Measurements from ENCODE around the gene FSTL1.

FSTL1 gene, protein sequence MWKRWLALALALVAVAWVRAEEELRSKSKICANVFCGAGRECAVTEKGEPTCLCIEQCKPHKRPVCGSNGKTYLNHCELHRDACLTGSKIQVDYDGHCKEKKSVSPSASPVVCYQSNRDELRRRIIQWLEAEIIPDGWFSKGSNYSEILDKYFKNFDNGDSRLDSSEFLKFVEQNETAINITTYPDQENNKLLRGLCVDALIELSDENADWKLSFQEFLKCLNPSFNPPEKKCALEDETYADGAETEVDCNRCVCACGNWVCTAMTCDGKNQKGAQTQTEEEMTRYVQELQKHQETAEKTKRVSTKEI

DNA sequence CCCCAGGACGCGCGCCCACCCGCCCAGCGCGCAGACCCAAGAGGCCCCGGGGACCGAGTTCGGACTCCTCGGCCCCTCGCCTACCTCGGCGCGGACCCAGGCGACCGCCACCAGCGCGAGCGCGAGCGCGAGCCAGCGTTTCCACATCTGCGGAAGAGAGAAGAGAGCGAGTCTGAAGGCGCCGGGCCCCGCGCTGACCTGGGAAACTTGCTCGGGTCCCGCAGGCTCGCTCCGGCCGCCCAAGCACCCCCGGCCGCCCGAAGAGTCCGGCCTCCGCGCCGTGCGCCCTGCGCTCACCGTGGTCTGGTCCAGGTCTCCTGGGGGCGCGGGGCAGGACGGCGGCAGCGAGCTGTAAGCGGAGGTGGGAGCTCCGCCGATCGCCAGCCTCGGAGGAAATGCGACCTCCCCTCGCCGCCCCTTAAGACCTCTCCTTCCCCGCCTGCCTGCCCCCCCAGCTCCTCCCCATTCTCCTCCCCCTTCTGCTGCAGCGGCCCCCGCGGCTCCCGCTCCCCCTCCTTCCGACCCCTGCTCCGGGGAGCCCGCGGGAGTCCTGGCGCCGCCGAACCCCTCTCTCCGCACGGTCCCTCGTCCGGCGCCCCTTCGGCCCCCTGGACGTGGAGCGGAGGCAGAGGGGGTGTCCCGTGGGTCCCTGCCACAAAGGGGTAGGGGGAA is at the start of gene FSTL1:
TSS of gene FSTL1 (minus strand) at position 393 of the 672 bp plus-strand sequence. CDS start at position 147, 246 bp downstream.
- no peak for DNase-seq (ENCODE audit: low read depth in 2 of 2, low spot score in 1 of 2)

DNA sequence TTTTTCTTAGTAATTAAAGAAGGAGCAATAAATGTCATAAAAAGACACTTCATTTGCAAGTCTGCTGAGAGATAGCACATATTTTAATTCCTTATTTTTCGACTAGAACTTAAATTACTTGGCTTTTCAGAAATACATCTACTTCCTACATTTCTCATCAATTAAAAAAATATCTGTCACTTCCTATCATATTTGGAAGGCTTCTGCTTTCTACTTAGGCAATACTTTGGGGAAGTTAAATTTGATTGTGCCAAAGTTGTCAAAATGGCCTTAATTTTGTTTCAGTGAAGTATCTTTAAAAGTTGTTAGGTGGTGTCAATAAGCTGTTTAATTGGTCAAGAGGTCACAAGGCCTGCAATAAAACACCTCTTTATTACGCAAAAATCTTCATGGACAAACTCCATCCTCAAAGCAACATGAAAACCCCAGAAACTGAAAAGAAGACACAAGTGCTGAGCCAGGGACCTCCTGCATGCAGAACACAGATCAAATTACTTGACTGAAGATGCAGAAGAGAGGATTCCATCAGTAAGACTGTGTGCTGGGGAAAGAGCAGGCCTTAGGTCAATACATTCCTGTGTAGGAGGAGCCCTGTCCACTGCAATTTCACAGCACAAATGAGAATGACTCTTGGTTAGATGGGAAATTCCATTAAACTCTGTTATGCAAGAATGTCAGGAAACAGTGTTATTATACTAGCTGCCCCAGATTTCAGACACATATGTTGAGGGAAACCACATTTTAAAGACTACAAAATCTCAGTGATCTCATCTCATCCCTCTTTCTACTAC is 48.0 kb upstream of the FSTL1 start:
- DNase-seq (ENCODE audit: low read depth in 2 of 2, low spot score in 1 of 2) = no peak

DNA sequence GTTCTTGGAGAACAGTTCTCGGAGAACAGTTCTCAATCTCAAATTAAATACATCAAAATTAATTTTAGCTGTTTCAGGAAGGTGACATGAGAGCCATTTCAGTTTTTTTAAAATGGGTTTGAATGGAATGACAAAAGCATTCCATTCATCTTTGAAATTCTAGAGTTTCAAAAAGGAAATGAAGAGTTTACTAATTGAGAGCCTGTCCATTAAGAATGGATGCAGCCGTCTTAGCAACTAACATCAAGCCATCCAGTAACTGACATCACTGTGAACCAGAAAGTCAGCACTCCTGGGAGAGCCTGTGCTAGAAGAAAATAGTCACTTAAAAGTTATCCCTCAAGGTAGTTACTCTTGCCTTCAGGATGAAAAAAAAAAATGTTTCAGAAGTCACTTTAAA is 47.0 kb upstream of the FSTL1 start:
- DNase-seq (ENCODE audit: low read depth in 2 of 2, low spot score in 1 of 2) = no peak

DNA sequence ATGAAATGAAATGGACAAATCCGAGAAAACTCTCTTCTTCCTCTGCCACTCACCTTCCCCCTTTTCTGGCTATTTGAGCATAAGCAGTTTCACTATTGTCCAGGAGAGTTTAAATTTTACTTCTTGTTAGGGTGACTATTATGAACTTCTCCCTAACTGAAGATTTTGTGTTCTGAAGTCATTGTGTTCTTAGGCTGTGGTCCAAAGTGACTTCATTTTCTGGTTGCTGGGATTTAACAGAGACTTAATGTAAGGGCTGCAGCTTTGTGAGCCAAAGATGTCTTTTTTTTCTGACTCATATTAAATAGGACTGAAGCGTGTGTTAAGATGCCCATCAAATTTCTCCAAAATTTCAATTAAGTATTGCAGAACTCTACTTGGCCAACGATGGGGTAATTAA is 46.5 kb upstream of the FSTL1 start:
- DNase-seq (ENCODE audit: low read depth in 2 of 2, low spot score in 1 of 2) = no peak

DNA sequence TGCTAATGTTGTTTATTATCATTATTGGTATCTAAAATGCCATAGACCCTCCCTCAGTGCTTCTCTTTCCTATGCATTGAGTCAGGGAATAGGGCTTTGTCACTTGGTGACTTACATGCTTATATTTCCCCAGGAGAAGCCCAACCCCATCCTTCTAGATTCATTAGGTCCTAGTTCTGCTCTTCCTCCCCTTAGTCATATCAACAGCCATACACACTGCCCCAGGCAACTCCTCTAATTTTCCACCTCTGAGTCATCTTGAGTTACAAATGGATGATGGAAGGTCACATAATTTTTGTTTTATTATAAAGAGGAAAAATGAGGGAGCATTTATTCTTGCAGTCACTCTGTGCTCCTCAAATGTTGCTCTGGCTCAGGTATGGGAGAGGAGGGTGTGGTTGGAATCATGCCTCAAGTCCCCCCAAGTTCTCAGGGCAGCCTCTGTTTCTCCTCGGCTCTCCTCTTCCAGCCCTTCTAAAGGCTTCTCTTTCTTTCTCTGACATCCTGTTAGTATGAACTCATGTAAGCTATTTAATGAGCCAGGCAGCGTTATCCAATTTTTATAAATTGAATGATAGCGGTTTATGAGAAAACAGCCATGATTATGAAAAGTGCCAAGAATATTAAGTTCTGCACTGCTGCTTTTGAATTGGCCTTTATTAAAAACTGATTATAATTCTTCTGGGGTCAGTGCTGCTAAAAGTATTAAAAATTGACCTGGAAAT is 45.6 kb upstream of the FSTL1 start:
- no peak for DNase-seq (ENCODE audit: low read depth in 2 of 2, low spot score in 1 of 2)

DNA sequence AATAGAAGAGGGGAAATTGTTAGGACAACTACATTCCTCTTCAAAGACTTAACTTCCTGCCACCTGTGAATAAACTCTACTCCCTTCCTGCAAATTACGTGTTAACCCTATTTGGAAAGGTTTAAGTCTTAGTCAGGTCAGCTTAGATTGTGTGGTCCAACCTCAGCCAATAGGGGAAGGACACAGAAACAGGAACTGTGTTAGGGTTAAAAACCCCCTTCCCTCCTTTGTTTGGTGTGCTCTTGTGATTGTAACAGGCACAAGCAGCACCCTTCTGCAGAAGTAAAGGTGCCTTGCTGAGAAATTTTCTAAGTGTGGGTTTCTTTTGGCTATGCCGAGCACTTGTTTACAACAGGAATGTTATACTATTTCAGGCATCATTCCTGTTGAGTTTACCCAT is 45.0 kb upstream of the FSTL1 start:
- DNase-seq (ENCODE audit: low read depth in 2 of 2, low spot score in 1 of 2) = no peak

DNA sequence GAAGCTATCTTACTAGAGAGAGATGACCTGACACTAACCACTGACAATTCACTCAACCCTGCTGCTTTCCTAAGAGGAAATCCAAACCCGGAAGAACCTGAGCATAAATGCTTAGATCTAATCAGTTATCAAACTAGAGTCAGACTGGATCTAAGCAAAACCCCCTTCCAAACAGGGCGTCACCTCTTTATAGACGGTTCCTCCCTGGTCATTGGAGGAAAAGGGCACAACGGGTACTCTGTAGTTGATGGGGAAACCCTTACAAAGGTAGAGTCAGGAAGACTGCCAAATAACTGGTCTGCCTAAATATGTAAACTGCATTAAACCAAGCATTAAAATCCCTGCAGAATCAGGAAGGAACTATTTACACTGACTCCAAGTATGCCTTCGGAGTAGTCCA is 41.3 kb upstream of the FSTL1 start:
- no peak for DNase-seq (ENCODE audit: low read depth in 2 of 2, low spot score in 1 of 2)

DNA sequence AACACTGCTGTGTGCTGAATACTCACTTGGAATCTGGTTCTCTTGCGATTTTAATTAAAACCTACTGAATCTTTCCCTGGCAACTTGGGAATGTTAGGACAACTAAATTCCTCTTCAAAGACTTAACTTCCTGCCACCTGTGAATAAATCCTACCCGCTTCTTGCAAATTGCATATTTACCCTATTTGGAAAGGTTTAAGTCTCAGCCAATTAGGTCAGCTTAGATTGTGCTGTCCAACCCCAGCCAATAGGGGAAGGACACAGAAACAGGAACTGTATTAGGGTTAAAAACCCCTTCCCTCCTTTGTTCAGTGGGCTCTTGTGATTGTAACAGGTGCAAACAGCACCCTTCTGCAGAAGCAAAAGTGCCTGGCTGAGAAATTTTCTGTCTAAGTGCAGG is 38.6 kb upstream of the FSTL1 start:
- no peak for DNase-seq (ENCODE audit: low read depth in 2 of 2, low spot score in 1 of 2)

DNA sequence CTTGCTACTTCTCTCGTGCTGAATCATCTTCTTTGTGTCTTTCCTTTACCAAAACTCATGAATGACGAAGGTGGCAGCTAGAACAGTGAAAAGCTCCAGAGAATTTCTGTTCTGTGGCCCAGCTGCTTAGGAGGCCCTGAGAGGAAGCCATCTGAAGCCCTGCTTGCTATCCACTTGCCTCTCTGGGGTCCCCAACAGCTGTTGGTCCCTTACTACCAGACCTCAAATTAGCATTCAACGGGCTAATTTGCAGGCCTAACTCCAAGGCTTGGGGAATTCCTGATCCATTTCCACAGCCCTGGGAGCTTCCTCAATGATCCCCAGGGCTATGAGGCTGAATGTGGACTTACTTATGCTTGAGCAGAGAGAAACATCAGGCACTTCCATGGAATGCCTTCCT is 37.5 kb upstream of the FSTL1 start:
- DNase-seq (ENCODE audit: low read depth in 2 of 2, low spot score in 1 of 2) = no peak

DNA sequence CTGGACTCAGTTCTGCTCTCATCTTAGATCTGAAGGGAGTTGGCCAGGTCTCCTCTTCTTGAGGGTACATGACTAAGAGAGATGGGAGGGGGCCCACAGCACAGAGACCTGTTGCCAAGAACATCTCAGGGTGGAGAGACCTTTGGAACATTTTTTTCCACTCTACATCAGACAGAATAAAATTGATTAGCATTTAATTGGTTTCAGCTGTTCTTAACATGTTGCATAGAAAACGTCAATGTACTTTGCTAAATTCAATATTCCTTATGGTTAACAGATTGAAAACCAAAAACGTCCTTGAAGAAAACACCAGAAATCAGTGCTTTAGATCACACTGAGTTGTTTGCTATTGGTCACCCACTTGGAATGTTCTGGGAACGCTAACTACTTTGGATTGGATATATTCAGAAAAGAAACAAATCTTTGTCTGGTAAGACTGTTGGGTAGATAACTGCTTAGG is 36.4 kb upstream of the FSTL1 start:
- no peak for DNase-seq (ENCODE audit: low read depth in 2 of 2, low spot score in 1 of 2)

DNA sequence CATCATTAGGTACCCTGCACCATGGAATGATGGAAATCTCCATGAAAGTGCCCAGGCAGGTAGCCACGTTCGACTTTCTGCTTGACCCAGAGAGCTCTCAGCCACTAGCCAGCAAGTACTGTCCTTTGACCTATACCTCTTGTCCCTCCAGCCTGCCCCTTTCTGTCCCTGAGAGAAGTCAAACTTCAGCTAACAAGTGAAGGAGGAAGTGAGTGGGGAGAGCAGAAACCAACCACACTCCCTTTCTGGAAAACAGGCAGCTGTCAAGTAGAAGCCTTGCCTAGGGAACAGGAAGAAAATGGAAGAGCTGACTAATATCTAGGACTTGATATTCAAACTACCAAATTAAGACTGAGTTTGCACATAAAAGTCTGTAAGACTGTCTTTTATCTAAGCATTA is 30.3 kb upstream of the FSTL1 start:
- no peak for DNase-seq (ENCODE audit: low read depth in 2 of 2, low spot score in 1 of 2)

DNA sequence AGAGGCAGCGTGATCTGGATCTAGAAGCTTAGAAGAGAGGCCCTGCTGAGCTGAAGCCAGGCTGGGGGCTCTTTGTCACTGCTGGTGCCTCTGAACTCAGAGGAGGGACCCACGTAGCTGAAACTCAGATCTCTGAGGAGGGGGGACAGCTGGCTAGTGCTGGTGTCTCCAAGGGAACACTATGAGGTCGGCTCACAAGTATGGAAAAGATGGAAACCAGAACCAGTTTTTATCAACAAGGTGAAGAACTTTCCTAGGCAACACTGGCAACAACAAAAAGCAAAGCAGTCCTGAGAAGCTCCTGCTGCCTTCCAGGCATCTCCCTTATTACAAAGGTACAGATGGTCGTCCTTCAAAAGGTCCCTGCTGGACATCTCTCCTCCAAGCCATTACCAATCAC is 27.0 kb upstream of the FSTL1 start:
- no peak for DNase-seq (ENCODE audit: low read depth in 2 of 2, low spot score in 1 of 2)

DNA sequence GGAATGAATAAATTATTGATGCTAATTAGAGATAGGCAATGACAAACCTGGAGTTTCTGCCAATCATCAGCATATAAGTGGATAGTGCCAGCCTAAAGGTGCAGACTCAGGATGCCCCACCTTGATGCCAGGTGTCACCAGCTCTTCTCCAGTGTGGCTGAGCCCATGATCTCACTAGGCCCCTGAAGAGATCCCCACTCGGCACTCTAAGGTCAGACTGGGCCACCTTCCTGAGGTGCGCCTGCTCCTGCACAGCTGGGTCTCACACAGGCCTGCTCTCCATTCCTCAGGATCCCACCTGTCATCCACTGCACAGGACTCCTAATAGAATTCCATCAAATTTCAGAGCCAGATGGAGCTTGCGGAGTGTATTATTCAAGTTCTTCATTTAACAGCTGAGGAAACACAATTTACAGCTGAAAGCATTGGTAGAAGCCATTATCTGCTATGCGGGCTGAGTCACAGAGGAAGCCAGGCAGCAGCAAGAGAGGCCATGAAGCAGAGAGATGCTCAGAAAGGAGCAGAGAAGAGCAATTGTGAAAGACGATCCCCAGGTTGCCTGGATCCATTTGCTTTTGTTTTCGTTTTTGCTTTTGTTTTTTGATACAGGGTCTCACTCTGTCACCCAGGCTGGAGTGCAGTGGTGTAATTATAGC is 25.1 kb upstream of the FSTL1 start:
- no peak for DNase-seq (ENCODE audit: low read depth in 2 of 2, low spot score in 1 of 2)

DNA sequence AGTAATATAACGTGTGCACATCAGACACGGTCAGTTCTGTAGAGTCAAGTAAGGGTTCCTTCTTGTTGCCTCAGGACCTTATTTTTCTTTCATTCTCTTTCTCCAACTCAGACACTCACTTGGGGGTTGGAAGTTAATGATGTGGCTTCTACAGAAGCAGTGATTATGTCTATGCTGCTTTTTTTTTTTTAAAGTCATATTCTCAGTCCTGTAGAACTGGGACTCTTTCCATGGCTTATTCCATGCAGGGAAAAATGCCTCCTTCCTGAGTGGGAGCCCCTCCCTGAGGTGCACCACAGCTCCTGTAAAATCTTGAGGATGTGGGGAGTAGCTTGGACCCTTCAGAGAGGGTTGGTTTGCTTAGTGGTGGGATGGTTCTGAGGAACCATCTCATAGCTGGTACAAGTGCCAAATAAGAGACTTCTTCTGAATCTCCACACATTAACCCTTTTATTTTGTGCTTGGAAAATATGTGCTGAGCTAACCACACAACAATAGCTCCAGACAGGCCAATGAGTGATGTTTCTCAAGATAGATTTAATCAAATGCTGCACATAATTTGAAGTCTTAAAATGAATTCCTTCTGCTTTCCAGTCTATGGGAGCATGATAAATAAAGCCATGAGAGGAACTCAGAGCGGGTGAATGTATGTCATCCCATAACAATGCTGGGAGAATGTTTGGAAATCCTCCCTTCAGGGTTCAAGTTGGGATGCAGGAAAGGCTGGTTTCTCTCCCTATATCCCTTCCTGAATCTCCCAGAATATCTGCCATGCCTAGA is 23.3 kb upstream of the FSTL1 start:
- no peak for DNase-seq (ENCODE audit: low read depth in 2 of 2, low spot score in 1 of 2)

DNA sequence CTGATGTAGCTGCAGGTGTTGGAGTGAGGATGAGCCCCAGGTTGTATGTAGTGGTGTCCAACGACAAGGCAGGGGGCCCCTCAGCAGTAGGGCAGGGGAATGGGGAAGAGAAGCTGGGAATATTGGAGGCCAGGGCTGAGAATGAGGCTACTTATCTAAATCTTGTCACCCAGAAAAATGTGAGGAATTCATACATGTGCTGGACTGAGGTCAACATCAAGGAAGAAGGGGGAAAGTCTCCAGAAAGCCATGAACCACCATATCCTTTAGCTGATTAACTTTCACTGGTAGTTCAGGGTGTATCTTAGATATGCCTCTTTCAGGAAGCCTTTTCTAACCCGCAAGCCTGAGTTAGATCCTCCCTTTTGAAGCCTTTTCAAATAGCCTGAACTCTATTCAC is 22.6 kb upstream of the FSTL1 start:
- no peak for DNase-seq (ENCODE audit: low read depth in 2 of 2, low spot score in 1 of 2)

DNA sequence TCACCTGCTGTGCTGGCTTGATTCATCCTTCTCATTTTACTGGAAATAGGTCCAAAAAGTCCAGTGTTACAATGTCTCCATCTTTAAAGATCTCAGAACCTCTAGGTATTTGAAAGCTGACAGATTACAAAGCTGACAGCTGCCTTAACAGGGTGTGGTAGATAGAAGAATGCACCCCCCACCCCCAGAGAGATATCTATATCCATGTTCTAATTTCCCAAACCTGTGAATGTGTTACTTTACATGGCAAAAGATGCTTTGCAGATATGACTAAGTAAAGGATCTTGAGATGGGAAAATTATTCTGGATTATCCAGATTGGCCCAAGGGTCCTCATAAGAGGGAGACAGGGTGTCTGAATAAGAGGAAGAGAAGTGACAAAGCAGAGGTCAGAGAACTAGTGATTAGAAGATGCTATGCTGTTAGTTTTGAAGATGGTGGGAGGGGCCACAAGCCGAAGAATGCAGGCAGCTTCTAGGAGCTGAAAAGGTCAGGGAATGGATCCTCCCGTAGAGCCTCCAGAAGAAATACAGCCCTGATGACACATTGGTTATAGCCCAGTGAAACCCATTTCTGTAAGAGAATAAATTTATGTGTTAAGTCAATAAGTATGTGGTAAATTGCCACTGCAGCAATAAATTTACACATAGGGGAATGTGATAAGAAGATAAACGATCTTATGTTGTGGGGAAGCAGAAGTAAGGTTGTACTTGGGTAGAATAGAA is 21.5 kb upstream of the FSTL1 start:
- DNase-seq (ENCODE audit: low read depth in 2 of 2, low spot score in 1 of 2) = no peak

DNA sequence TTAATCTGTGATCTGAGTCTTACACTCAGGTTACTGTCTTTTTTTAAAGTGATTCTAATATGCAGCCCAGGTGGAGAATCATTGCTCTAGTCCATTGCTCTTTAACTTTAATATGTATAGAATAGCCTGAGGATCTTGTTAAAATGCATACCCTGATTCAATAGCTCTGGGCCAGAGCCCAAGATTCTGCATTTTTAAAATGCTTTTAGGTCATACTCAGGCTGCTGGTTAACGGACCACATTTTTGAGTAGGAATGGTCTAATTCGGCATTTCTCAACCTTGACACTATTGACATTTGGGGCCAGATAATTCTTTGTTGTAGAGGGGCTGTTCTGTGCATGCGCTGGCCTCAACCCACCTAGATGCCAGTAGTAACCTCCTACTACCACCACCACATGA is 20.9 kb upstream of the FSTL1 start:
- DNase-seq (ENCODE audit: low read depth in 2 of 2, low spot score in 1 of 2) = no peak

DNA sequence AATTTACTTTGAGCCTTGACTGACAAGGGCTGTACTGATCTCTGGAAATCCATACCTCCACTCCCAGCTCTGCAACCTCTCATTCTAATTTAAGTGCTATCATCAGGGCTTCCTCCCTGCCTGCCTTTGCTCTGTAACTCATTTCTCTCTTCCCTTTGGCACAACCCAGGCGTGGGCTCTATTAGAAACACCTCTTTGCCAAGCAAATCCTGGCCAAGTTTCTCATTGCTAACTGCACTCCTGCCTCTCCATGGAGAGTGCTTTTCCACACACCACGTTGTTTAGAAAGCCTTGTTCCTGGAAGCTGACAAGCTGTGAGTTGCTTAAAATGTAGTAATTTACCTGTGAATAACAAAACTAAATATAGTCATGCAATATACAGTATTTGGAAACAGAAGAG is 20.1 kb upstream of the FSTL1 start:
- no peak for DNase-seq (ENCODE audit: low read depth in 2 of 2, low spot score in 1 of 2)

DNA sequence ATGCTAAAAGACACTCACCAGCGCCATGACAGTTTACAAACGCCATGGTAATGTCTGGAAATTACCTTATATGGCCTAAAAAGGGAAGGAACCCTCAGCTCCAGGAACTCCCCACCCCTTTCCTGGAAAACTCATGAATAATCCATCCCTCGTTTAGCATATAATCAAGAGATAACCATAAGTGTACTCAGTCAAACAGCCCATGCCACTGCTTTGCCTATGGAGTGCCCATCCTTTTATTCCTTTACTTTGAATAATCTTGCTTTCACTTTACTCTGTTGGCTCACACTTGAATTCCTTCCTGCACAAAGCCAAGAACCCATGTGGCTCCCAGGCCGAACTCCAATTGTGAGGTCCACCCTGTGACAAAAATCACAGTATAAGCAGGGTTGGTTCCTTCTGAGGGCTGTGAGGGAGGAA is 19.1 kb upstream of the FSTL1 start:
- DNase-seq (ENCODE audit: low read depth in 2 of 2, low spot score in 1 of 2) = no peak

Data from stimulated activated CD8-positive, alpha-beta memory T cell treated with anti-CD3 and anti-CD28 coated beads, Interleukin-4, amount 100 ng/mL, for 1 hour (primary cell).